Embryonic facial prominence (tissue), 1 donor: ENCODE measurements around the gene SMYD4.
"Not testable (repeated sequence)": the region's sequence is repeated elsewhere in the genome, so short reads cannot be mapped to it uniquely, and the experiment has no call there.

Source experiments
- DNase-seq: peaks from one replicate; pipeline ENCODE4 v3.0.0-alpha.2; 2016; ENCODE audit errors: extremely low spot score

Gene SMYD4

GRCh38 chr17:1754430-1755112 is 75.1 kb downstream of the SMYD4 start:
- no peak for DNase-seq

GRCh38 chr17:1753767-1754429 is 75.8 kb downstream of the SMYD4 start:
- no peak for DNase-seq

GRCh38 chr17:1752425-1753262 is 77.1 kb downstream of the SMYD4 start:
- no peak for DNase-seq

- no peak for DNase-seq
Observed at GRCh38 chr17:1750628-1751027, 79.1 kb downstream of the SMYD4 start.

GRCh38 chr17:1746975-1747543 is 82.6 kb downstream of the SMYD4 start:
- no peak for DNase-seq

GRCh38 chr17:1745513-1746020 is 84.1 kb downstream of the SMYD4 start:
- DNase-seq, result no peak

- no peak for DNase-seq
Observed at GRCh38 chr17:1744551-1745512, 84.9 kb downstream of the SMYD4 start.

- DNase-seq, result no peak
Observed at GRCh38 chr17:1743088-1743439, 86.6 kb downstream of the SMYD4 start.

- no peak for DNase-seq
Observed at GRCh38 chr17:1742371-1743087, 87.2 kb downstream of the SMYD4 start, which contains the start of gene SERPINF2. SERPINF2 (plus strand) TSS chr17:1742871; CDS start chr17:1744996, 2,125 bp downstream.

- DNase-seq, result not testable (repeated sequence)
Observed at GRCh38 chr17:1741899-1742298, 87.8 kb downstream of the SMYD4 start.

GRCh38 chr17:1737531-1738291 is 92.0 kb downstream of the SMYD4 start:
- DNase-seq, result no peak

GRCh38 chr17:1736348-1737281 is 93.1 kb downstream of the SMYD4 start:
- no peak for DNase-seq

- DNase-seq, result no peak
Observed at GRCh38 chr17:1735834-1736347, 93.8 kb downstream of the SMYD4 start.

GRCh38 chr17:1735418-1735817 is 94.3 kb downstream of the SMYD4 start:
- no peak for DNase-seq

GRCh38 chr17:1733759-1734158 is 95.9 kb downstream of the SMYD4 start:
- no peak for DNase-seq

GRCh38 chr17:1732833-1733321 is 96.8 kb downstream of the SMYD4 start:
- no peak for DNase-seq

GRCh38 chr17:1732241-1732832 is 97.4 kb downstream of the SMYD4 start:
- no peak for DNase-seq

GRCh38 chr17:1731194-1731506 is 98.6 kb downstream of the SMYD4 start:
- no peak for DNase-seq
